Hepatocyte (in vitro differentiated cells): ENCODE measurements around the gene PARVG.

Source experiments
- EZH2 ChIP-seq: fragments of 200-600 bp; sonication (generic); IDR thresholded peaks from 2 replicates; pipeline ENCODE4 v1.6.1; 2016; ENCODE audit warnings: antibody characterized with exemption, mild to moderate bottlenecking, borderline replicate concordance
- EZH2phosphoT487 ChIP-seq: fragments of 200-600 bp; sonication (generic); IDR thresholded peaks from one replicate; pipeline ENCODE4 v1.6.1; 2018; ENCODE audit warnings: antibody characterized with exemption, mild to moderate bottlenecking, low read depth, moderate library complexity; ENCODE audit not compliant: unreplicated experiment, severe bottlenecking
- TF ChIP-seq, protein P1 (sequence below): fragments of 200-600 bp; sonication (generic); IDR thresholded peaks from 2 replicates; pipeline ENCODE4 v1.5.1; 2016; ENCODE audit warnings: antibody characterized with exemption, mild to moderate bottlenecking; ENCODE audit not compliant: poor library complexity

DNA sequence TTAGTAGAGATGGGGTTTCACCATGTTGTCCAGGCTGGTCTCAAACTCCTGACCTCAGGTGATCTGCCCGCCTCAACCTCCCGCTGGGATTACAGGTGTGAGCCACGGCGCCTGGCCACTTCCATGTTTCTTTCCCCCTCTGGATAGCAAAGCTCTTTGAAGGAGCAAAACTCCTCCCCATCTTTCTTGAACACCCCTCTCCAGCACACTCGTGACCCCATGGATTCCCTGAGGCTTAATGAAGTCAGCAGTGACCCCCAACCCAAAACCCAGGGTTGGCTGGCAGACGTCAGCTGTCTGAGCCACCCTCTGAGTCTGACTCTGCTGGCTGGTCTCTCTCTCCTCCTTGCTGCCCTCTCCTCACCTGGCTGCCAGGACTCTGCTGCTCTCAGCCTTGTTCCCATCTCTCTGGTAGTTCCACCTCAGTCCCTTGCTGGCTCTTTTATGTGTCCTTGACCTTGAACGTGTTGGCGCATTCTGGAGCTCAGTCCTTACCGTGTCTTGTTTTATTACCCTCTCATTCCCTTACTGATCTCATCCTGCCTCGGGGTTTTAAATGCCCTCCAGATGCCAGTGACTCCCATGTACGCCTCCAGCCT is 44.5 kb downstream of the PARVG start:
- TF ChIP-seq EZH2 (no peak), EZH2phosphoT487 (no peak)
- TF ChIP-seq, protein P1, sequence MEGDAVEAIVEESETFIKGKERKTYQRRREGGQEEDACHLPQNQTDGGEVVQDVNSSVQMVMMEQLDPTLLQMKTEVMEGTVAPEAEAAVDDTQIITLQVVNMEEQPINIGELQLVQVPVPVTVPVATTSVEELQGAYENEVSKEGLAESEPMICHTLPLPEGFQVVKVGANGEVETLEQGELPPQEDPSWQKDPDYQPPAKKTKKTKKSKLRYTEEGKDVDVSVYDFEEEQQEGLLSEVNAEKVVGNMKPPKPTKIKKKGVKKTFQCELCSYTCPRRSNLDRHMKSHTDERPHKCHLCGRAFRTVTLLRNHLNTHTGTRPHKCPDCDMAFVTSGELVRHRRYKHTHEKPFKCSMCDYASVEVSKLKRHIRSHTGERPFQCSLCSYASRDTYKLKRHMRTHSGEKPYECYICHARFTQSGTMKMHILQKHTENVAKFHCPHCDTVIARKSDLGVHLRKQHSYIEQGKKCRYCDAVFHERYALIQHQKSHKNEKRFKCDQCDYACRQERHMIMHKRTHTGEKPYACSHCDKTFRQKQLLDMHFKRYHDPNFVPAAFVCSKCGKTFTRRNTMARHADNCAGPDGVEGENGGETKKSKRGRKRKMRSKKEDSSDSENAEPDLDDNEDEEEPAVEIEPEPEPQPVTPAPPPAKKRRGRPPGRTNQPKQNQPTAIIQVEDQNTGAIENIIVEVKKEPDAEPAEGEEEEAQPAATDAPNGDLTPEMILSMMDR, result no peak
